ENCODE measurements around the gene NOX4.

DNA sequence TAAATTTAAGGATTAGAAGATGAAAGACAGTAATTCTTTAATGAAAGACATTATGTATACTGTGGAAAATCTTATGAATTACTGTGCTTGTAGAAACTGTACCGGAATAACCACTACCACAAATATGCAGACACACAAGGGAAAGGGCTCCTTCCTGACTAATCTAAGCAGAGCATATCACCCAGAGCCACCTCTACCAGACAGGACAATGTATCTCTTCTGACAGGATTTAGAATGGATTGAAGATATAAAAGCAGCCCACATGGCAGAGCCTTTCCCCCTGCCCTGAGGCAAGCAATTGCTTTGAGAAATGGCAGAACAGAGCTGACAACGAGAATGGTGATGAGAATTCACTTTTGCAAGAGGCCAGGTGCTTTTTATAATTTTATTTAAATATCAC lies 144.1 kb downstream of the NOX4 start:
- no peak for TF ChIP-seq POLR2A (IDR thresholded peaks at IDR 0.05)
- TF ChIP-seq, protein P1, sequence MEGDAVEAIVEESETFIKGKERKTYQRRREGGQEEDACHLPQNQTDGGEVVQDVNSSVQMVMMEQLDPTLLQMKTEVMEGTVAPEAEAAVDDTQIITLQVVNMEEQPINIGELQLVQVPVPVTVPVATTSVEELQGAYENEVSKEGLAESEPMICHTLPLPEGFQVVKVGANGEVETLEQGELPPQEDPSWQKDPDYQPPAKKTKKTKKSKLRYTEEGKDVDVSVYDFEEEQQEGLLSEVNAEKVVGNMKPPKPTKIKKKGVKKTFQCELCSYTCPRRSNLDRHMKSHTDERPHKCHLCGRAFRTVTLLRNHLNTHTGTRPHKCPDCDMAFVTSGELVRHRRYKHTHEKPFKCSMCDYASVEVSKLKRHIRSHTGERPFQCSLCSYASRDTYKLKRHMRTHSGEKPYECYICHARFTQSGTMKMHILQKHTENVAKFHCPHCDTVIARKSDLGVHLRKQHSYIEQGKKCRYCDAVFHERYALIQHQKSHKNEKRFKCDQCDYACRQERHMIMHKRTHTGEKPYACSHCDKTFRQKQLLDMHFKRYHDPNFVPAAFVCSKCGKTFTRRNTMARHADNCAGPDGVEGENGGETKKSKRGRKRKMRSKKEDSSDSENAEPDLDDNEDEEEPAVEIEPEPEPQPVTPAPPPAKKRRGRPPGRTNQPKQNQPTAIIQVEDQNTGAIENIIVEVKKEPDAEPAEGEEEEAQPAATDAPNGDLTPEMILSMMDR (IDR thresholded peaks at IDR 0.05 in 4 of 5, conservative IDR thresholded peaks at IDR 0.05 in 1 of 5) = no peak
